Breast epithelium (tissue), 4 donors: ENCODE data around the gene CHST2. TPM values are rescaled to one million over a fixed set of nuclear protein-coding genes. Genes with fewer than 3 reads are reported as not detected.
"Not testable (repeated sequence)": the region's sequence is repeated elsewhere in the genome, so short reads cannot be mapped to it uniquely, and the experiment has no call there.

Source experiments
- DNase-seq, 2 donors: peaks; one replicate each; pipeline ENCODE4 v3.0.0-alpha.2; 2019; ENCODE audit warnings: low spot score in 2 of 2
- H3K27ac ChIP-seq, 2 donors: fragments of 200-600 bp; sonication (generic) in 1 of 2; one replicate each; pipeline ENCODE4 v1.5.1; 2016 to 2019; ENCODE audit warnings: mild to moderate bottlenecking in 1 of 2
- H3K27me3 ChIP-seq, 2 donors: fragments of 200-600 bp; sonication (generic) in 1 of 2; one replicate each; pipeline versions ENCODE4 v1.5.1 to v1.6.0; 2017 to 2019; ENCODE audit warnings: control low read depth in 1 of 2, mild to moderate bottlenecking in 1 of 2
- H3K36me3 ChIP-seq: fragments of 200-600 bp; one replicate; pipeline ENCODE4 v1.5.1; 2019
- H3K4me1 ChIP-seq, 2 donors: fragments of 200-600 bp; sonication (generic); one replicate each; pipeline ENCODE4 v1.5.1; 2016 to 2019; ENCODE audit warnings: control low read depth in 1 of 2
- H3K4me3 ChIP-seq, 3 donors: fragments of 200-600 bp; sonication (generic); 1 replicate in 2 of 3; 2 replicates in 1 of 3; pipeline ENCODE4 v1.5.1; 2016 to 2019; ENCODE audit warnings: mild to moderate bottlenecking in 3 of 3, moderate library complexity in 2 of 3
- H3K9me3 ChIP-seq, 2 donors: fragments of 200-600 bp; sonication (generic) in 1 of 2; one replicate each; pipeline ENCODE4 v1.5.1; 2016 to 2019; ENCODE audit warnings: control low read depth in 1 of 2
- POLR2A ChIP-seq: fragments of 450-650 bp; IDR thresholded peaks from one replicate; pipeline ENCODE4 v1.6.1; 2016; ENCODE audit warnings: antibody characterized with exemption, mild to moderate bottlenecking, moderate library complexity
- POLR2AphosphoS5 ChIP-seq, 3 donors: sonication (generic); formaldehyde crosslinking; IDR thresholded peaks; one replicate each; pipeline ENCODE4 v1.6.1; 2017; ENCODE audit warnings: antibody characterized with exemption in 3 of 3
- intact Hi-C: fragments of 100-400 bp; cut with DNase I; formaldehyde crosslinking; loops from one replicate; pipeline ENCODE4 v1.15.1; 2023; ENCODE audit warnings: low total_unique reads
- total RNA-seq, 3 donors: library from RNA; depleted of rRNA; stranded (reverse); fragments of >200 nt; gene quantifications; one replicate each; pipeline ENCODE4 v1.1.0, GENCODE V29; 2016
- TF ChIP-seq, protein P1 (sequence below), 3 donors: fragments of 450-650 bp; IDR thresholded peaks; one replicate each; pipeline ENCODE4 v1.5.1; 2016 to 2017; ENCODE audit warnings: antibody characterized with exemption in 3 of 3, mild to moderate bottlenecking in 3 of 3, moderate library complexity in 3 of 3

The CHST2 gene
- total RNA-seq, 3 donors from 2014 or later: 3.0 to 6.9 (median 4.5) TPM

DNA sequence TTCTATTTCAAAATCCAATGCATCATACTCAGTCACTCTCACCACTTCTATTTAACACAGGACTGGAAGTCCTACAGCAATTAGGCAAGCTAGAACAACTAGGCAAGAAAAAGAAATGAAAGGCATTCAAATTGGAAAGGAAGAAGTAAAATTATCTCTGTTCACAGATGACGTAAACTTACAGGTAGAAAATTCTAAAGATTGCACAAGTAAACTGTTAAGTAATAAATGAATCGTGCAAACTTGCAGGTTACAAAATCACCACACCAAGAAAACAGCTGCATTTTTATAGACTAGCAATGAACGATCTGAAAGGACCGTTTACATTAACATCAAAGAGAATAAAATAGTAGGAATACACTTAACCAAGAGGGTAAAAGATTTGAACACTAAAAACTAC, 36.2 kb downstream of the CHST2 start:
- Histone ChIP-seq H3K9me3 (no peaks in the 10 kb centered on the region), H3K4me1 (no peaks in the 10 kb centered on the region), H3K27ac (no peak overlapping the region), H3K4me3 (no peak overlapping the region), H3K36me3 (no peaks in the 10 kb centered on the region), H3K27me3 (no peaks in the 10 kb centered on the region)
- TF ChIP-seq, protein P1, sequence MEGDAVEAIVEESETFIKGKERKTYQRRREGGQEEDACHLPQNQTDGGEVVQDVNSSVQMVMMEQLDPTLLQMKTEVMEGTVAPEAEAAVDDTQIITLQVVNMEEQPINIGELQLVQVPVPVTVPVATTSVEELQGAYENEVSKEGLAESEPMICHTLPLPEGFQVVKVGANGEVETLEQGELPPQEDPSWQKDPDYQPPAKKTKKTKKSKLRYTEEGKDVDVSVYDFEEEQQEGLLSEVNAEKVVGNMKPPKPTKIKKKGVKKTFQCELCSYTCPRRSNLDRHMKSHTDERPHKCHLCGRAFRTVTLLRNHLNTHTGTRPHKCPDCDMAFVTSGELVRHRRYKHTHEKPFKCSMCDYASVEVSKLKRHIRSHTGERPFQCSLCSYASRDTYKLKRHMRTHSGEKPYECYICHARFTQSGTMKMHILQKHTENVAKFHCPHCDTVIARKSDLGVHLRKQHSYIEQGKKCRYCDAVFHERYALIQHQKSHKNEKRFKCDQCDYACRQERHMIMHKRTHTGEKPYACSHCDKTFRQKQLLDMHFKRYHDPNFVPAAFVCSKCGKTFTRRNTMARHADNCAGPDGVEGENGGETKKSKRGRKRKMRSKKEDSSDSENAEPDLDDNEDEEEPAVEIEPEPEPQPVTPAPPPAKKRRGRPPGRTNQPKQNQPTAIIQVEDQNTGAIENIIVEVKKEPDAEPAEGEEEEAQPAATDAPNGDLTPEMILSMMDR (IDR thresholded peaks at IDR 0.05): no peak
- TF ChIP-seq POLR2A (no peak), POLR2AphosphoS5 (IDR thresholded peaks at IDR 0.05) (no peak)
- no peak for DNase-seq
- intact Hi-C loops: no loop called here

DNA sequence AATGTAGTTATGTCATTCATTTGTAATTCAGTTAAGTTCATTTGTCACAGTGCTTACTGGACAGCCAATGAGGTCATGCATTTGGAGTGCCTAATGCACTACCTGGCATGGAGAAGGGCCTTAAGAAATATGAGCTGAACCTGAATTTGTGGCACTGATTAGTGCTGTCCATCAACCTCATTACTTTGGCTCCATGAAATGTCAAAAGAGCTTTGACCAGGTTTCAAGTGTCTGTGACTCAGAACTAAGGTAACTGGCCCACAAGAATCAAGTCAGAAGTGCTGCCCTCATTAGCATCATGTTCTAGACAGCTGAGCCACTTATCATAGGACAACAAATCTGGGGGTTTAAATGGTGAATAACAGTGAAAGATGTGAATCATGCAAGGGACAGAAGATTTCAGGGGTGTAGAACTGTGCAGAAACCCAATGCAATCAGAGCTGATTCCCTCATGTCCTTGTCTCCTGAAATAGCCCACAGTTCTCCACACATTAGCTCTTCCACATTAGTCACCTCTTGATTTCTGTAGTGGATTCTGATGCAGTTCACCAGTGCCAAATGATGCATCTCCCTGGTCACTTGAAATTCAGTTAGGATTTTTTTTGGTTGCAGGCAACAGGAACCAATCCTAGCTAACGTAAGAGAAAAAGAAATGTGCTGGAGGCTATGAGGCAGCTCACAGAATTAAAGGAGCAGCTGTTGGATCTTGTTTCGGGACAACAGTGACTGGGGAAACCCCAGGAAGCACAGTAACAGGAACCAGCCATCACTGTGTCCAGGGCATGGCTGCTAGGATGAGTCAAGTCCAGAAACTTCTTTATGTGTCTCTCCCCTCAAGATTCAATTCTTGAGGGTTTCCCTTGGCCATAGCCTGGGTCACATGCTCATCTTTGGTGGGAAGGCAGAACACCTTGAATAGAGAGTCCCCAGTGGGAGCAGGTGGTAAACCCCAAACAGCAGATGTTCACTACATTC, 38.7 kb downstream of the CHST2 start:
- no peaks in the 10 kb centered on the region for H3K36me3 ChIP-seq
- H3K27ac ChIP-seq: no peak overlapping the region
- no peaks in the 10 kb centered on the region for H3K9me3 ChIP-seq
- no peak for DNase-seq
- no peak overlapping the region for H3K4me3 ChIP-seq
- no peaks in the 10 kb centered on the region for H3K4me1 ChIP-seq
- intact Hi-C loops: no loop called here
- TF ChIP-seq POLR2A (no peak), POLR2AphosphoS5 (IDR thresholded peaks at IDR 0.05) (no peak)
- TF ChIP-seq, protein P1 (IDR thresholded peaks at IDR 0.05): no peak
- H3K27me3 ChIP-seq: no peaks in the 10 kb centered on the region

DNA sequence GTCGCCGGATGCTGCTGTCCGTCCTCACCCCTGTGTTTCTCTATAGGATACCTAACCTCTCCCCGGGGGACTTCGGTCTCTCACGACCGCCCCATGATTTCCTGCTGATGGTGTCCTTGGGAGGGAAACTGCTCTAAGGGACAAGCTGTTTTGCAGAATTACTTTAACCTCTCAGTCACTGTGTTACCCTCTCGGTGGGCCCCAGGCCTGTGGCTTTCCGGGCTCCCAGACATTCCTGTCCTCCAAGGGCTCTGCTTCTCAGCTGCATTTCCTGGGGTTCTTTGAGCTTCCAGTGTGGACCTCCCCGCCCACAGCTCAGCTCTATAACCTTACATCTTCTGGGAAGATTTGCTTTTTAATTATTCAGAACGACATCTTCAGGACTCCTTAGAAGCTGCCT, 40.9 kb downstream of the CHST2 start:
- Histone ChIP-seq H3K27me3 (no peaks in the 10 kb centered on the region), H3K4me3 (no peak overlapping the region), H3K27ac (no peak overlapping the region), H3K4me1 (no peaks in the 10 kb centered on the region), H3K36me3 (no peaks in the 10 kb centered on the region), H3K9me3 (no peaks in the 10 kb centered on the region)
- TF ChIP-seq, protein P1 (IDR thresholded peaks at IDR 0.05): no peak
- TF ChIP-seq POLR2AphosphoS5 (IDR thresholded peaks at IDR 0.05) (no peak), POLR2A (no peak)
- intact Hi-C loops: no loop called here
- DNase-seq: no peak

DNA sequence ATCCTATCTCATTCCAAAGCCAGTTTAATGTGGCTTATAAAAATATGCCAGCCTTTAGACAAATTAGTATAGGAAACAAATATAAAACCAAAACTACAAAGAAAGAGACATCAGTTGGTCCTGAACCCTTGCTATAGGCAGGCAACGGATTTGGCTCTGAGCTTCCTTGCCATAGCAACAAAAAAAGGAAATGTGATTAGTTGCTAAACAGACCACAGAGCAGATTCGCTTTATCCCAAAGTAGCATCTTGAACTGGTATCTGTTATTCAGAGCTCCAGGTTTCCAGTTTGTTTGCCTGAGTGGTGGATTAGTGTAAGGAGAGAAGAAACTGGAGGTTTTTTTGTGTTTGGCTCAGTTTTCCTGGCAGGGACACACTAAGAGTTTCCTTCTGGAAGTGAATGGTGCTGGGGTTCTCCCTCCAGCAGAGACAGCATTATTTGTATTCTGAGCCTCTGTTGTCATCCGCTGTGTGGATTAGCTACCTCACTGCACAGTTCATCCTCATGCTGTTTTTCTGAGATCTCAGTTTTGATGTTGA, 44.1 kb downstream of the CHST2 start:
- intact Hi-C loops: no loop called here
- Histone ChIP-seq H3K4me3 (no peak overlapping the region), H3K27ac (no peak overlapping the region), H3K36me3 (no peaks in the 10 kb centered on the region), H3K9me3 (no peaks in the 10 kb centered on the region), H3K4me1 (no peaks in the 10 kb centered on the region), H3K27me3 (no peaks in the 10 kb centered on the region)
- DNase-seq: no peak
- TF ChIP-seq, protein P1 (IDR thresholded peaks at IDR 0.05): no peak
- TF ChIP-seq POLR2A (no peak), POLR2AphosphoS5 (IDR thresholded peaks at IDR 0.05) (no peak)

DNA sequence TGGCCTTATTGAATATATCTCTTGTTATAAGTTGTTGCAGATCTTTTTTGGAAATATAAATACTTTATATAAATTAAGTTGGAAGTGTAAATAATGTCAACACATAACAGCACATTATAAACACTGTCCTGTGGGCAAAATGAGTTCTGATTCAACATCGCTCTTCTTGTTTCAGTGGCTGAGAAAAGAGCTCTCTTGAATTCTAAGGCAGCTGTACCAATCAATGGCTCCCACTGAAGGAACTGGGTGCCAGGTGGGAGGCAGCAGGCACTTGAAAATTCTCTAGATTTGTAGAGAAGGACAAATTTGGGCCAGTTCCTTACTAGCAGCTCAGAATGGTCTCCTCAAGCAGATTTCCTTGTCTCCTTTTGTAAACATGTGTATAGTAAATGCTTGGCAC, 45.6 kb downstream of the CHST2 start:
- no peak for DNase-seq
- no peak overlapping the region for H3K4me3 ChIP-seq
- H3K4me1 ChIP-seq: no peaks in the 10 kb centered on the region
- no peak overlapping the region for H3K27ac ChIP-seq
- no peaks in the 10 kb centered on the region for H3K9me3 ChIP-seq
- intact Hi-C loops: no loop called here
- no peaks in the 10 kb centered on the region for H3K27me3 ChIP-seq
- H3K36me3 ChIP-seq: no peaks in the 10 kb centered on the region
- TF ChIP-seq, protein P1 (IDR thresholded peaks at IDR 0.05): no peak
- TF ChIP-seq POLR2AphosphoS5 (IDR thresholded peaks at IDR 0.05) (no peak), POLR2A (no peak)

DNA sequence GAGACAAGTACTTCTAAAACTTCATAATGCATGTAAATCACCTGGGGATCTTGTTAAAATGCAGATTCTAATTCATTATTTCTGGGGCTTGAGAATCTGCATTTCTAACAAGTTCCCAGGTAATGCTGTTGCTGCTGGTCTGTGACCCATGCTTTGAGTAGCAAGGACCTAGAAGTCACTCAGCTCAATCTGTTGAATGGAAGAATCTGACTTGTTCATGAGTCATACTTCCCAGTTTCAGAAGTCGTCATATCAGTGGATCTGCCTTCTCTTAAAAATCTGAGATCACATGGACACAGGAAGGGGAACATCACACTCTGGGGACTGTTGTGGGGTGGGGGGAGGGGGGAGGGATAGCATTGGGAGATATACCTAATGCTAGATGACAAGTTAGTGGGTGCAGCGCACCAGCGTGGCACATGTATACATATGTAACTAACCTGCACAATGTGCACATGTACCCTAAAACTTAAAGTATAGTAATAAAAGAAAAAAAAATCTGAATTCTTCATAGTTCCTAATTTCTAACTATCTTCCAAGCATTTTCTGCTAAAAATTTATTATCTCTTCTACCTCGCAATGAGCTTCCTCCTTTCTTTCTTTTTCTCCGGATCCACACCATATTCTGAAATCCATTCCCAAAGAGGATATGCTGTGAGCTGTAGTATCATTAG, 46.2 kb downstream of the CHST2 start:
- H3K4me3 ChIP-seq, H3K27me3 ChIP-seq, H3K4me1 ChIP-seq, H3K27ac ChIP-seq, intact Hi-C loops, H3K9me3 ChIP-seq, H3K36me3 ChIP-seq, DNase-seq: not testable (repeated sequence)
